Measurements from ENCODE around the gene MED25.
"Not testable (repeated sequence)": the region's sequence is repeated elsewhere in the genome, so short reads cannot be mapped to it uniquely, and the experiment has no call there.

MED25 gene

GRCh38 chr19:49811328-49811727 is 6.8 kb upstream of the MED25 start:
- DNase-seq (ENCODE audit: low spot score): no peak
- peak overlapping the region; percentile 84; the same call in 1 of the 2 replicates for H3K27ac ChIP-seq
- POLR2A ChIA-PET (ENCODE audit: low non-redundant PET): no interaction called here
- TF ChIP-seq, protein P1, sequence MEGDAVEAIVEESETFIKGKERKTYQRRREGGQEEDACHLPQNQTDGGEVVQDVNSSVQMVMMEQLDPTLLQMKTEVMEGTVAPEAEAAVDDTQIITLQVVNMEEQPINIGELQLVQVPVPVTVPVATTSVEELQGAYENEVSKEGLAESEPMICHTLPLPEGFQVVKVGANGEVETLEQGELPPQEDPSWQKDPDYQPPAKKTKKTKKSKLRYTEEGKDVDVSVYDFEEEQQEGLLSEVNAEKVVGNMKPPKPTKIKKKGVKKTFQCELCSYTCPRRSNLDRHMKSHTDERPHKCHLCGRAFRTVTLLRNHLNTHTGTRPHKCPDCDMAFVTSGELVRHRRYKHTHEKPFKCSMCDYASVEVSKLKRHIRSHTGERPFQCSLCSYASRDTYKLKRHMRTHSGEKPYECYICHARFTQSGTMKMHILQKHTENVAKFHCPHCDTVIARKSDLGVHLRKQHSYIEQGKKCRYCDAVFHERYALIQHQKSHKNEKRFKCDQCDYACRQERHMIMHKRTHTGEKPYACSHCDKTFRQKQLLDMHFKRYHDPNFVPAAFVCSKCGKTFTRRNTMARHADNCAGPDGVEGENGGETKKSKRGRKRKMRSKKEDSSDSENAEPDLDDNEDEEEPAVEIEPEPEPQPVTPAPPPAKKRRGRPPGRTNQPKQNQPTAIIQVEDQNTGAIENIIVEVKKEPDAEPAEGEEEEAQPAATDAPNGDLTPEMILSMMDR (conservative IDR thresholded peaks at IDR 0.05; ENCODE audit: low read depth): no peak
- CTCF ChIA-PET: interaction anchor here (0.6 kb wide), 1 partner anchor 111 kb away, joined by 3 read pairs; no protein-coding TSS in a partner anchor

GRCh38 chr19:49812452-49812996 is 5.6 kb upstream of the MED25 start:
- DNase-seq (ENCODE audit: low spot score): no peak
- POLR2A ChIA-PET (ENCODE audit: low non-redundant PET): no interaction called here
- TF ChIP-seq, protein P1 (conservative IDR thresholded peaks at IDR 0.05; ENCODE audit: low read depth): no peak
- H3K27ac ChIP-seq: peak overlapping the region; percentile 84
- CTCF ChIA-PET: interaction anchor here (0.6 to 0.7 kb wide), 2 partner anchors 16 to 46 kb away, joined by 3 read pairs; partner anchors contain the start of gene AP2A1

GRCh38 chr19:49812997-49813861 is 4.9 kb upstream of the MED25 start, which contains the start of gene FUZ:
TSS of gene FUZ (minus strand) at chr19:49813292. CDS start at chr19:49813106, 186 bp downstream.
- peak within 1 kb of the TSS; percentile 84 for H3K27ac ChIP-seq
- peak; percentile 92 for DNase-seq (ENCODE audit: low spot score)
- TF ChIP-seq, protein P1 (conservative IDR thresholded peaks at IDR 0.05; ENCODE audit: low read depth): no peak
- CTCF ChIA-PET: interaction anchor here (0.6 to 0.7 kb wide), 2 partner anchors 17 to 46 kb away, joined by 3 read pairs; partner anchors contain the start of gene AP2A1
- POLR2A ChIA-PET (ENCODE audit: low non-redundant PET): no interaction called here

- DNase-seq (ENCODE audit: low spot score): no peak
- CTCF ChIA-PET: no interaction called here
- H3K27ac ChIP-seq: peak overlapping the region; percentile 65
- POLR2A ChIA-PET (ENCODE audit: low non-redundant PET): no interaction called here
- TF ChIP-seq, protein P1 (conservative IDR thresholded peaks at IDR 0.05; ENCODE audit: low read depth): no peak
Measured at GRCh38 chr19:49814010-49814409, 4.1 kb upstream of the MED25 start.

- POLR2A ChIA-PET (ENCODE audit: low non-redundant PET): no interaction called here
- no peak for DNase-seq (ENCODE audit: low spot score)
- CTCF ChIA-PET: no interaction called here
- peak overlapping the region; percentile 97 for H3K27ac ChIP-seq
- TF ChIP-seq, protein P1 (conservative IDR thresholded peaks at IDR 0.05; ENCODE audit: low read depth): no peak
Measured at GRCh38 chr19:49816590-49816989, 1.5 kb upstream of the MED25 start.

- ChIA-PET CTCF (interaction anchor here (0.6 to 0.7 kb wide), 2 partner anchors 25 to 119 kb away, joined by 3 read pairs; no protein-coding TSS in a partner anchor), POLR2A (ENCODE audit: low non-redundant PET) (interaction anchor here (0.6 to 0.8 kb wide), 2 partner anchors 20 to 30 kb away, joined by 3 to 10 read pairs; no protein-coding TSS in a partner anchor)
- TF ChIP-seq, protein P1 (conservative IDR thresholded peaks at IDR 0.05; ENCODE audit: low read depth): no peak
- H3K27ac ChIP-seq: peak overlapping the region; percentile 97
- DNase-seq (ENCODE audit: low spot score): no peak
Measured at GRCh38 chr19:49818649-49819370, 721 bp downstream of the MED25 start.

GRCh38 chr19:49819452-49820115 is 1.5 kb downstream of the MED25 start:
- POLR2A ChIA-PET (ENCODE audit: low non-redundant PET): interaction anchor here (0.6 kb wide), 1 partner anchor 17 kb away, joined by 3 read pairs; no protein-coding TSS in a partner anchor
- not testable (repeated sequence) for DNase-seq (ENCODE audit: low spot score)
- CTCF ChIA-PET: interaction anchor here (0.6 to 0.7 kb wide), 3 partner anchors 25 to 442 kb away, joined by 3 read pairs; no protein-coding TSS in a partner anchor
- H3K27ac ChIP-seq: peak overlapping the region; percentile 97

All from RWPE1 (cell line).